ENCODE data around the gene HIGD1B.

DNA sequence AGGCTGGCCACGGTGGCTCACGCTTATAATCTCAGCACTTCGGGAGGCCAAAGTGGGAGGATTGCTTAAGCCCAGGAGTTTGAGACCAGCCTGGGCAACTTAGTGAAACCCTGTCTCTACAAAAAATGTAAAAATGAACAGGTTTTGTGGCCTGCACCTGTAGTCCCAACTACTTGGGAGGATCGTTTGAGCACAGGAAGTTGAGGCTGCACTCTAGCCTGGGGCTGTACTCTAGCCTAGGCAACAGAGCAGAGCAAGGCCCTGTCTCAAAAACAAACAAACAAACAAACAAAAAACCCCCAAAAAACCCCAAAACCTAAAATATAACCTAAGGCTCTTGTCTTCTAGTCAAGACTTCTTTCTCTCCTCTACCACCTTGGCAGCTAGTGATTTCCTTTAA lies 7.4 kb upstream of the HIGD1B start:
- TF ChIP-seq, protein P1, sequence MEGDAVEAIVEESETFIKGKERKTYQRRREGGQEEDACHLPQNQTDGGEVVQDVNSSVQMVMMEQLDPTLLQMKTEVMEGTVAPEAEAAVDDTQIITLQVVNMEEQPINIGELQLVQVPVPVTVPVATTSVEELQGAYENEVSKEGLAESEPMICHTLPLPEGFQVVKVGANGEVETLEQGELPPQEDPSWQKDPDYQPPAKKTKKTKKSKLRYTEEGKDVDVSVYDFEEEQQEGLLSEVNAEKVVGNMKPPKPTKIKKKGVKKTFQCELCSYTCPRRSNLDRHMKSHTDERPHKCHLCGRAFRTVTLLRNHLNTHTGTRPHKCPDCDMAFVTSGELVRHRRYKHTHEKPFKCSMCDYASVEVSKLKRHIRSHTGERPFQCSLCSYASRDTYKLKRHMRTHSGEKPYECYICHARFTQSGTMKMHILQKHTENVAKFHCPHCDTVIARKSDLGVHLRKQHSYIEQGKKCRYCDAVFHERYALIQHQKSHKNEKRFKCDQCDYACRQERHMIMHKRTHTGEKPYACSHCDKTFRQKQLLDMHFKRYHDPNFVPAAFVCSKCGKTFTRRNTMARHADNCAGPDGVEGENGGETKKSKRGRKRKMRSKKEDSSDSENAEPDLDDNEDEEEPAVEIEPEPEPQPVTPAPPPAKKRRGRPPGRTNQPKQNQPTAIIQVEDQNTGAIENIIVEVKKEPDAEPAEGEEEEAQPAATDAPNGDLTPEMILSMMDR (IDR thresholded peaks at IDR 0.05): no peak
- no peak for TF ChIP-seq POLR2A (IDR thresholded peaks at IDR 0.05)

Data from body of pancreas (tissue), 4 donors.